Hepatocyte (in vitro differentiated cells): ENCODE measurements around the gene WT1.

Experiments used
- CTCF ChIP-seq: fragments of 200-600 bp; sonication (generic); IDR thresholded peaks from 2 replicates; pipeline ENCODE4 v1.5.1; 2016; ENCODE audit warnings: antibody characterized with exemption, mild to moderate bottlenecking; ENCODE audit not compliant: poor library complexity
- EZH2 ChIP-seq: fragments of 200-600 bp; sonication (generic); IDR thresholded peaks from 2 replicates; pipeline ENCODE4 v1.6.1; 2016; ENCODE audit warnings: antibody characterized with exemption, mild to moderate bottlenecking, borderline replicate concordance

GRCh38 chr11:32396331-32396730 lies 39.0 kb downstream of the WT1 start:
- TF ChIP-seq EZH2 (no peak), CTCF (no peak)
